Brain microvascular endothelial cell (primary cell): ENCODE results near the gene SLC38A2.
A peak's percentile ranks its signal among the peaks of the same experiment; 100 is the strongest.

ENCODE experiments used
- DNase-seq: peaks from one replicate; pipeline ENCODE4 v3.0.0-alpha.2; 2020
- H3K27ac ChIP-seq: fragments of 250-450 bp; sonication (Bioruptor Pico); 2 replicates; pipeline ENCODE4 v1.5.1; 2020; ENCODE audit warnings: mild to moderate bottlenecking, moderate library complexity
- H3K27me3 ChIP-seq: fragments of 250-450 bp; sonication (Bioruptor Pico); replicated peaks from 2 replicates; pipeline ENCODE4 v1.5.1; 2020; ENCODE audit warnings: mild to moderate bottlenecking
- H3K36me3 ChIP-seq: fragments of 250-450 bp; sonication (Bioruptor Pico); replicated peaks from 2 replicates; pipeline ENCODE4 v1.5.1; 2020; ENCODE audit warnings: mild to moderate bottlenecking
- H3K4me3 ChIP-seq: 2 replicates; pipeline ENCODE4 v1.5.1; 2011; ENCODE audit warnings: low read depth, mild to moderate bottlenecking, control low read depth, low read length, moderate library complexity
- CTCF ChIP-seq: IDR thresholded peaks from 2 replicates; pipeline ENCODE4 v1.5.1; 2011; ENCODE audit warnings: low read depth, mild to moderate bottlenecking, moderate library complexity, low read length, control low read depth, inconsistent platforms; ENCODE audit errors: missing control alignments
- in situ Hi-C: cut with HindIII; loops from 2 replicates; pipeline ENCODE4 v1.10.0; 2017; ENCODE audit warnings: low sequenced_read_pairs, low pct_ligation_motif_present

The SLC38A2 gene

GRCh38 chr12:46371718-46372543 lies 642 bp downstream of the SLC38A2 start:
- no peak for TF ChIP-seq CTCF
- H3K4me3 ChIP-seq = peak overlapping the region; percentile 99
- DNase-seq = peak; percentile 45
- peaks cover 50% of the 10 kb centered on the region for H3K36me3 ChIP-seq
- H3K27ac ChIP-seq = peak overlapping the region; percentile 94
- in situ Hi-C loops = no loop called here
- no peaks in the 10 kb centered on the region for H3K27me3 ChIP-seq

GRCh38 chr12:46370792-46371717 lies 1.5 kb downstream of the SLC38A2 start:
- peak overlapping the region; percentile 99 for H3K4me3 ChIP-seq
- peak overlapping the region; percentile 94 for H3K27ac ChIP-seq
- TF ChIP-seq CTCF = no peak
- H3K27me3 ChIP-seq = no peaks in the 10 kb centered on the region
- H3K36me3 ChIP-seq = peaks cover 59% of the 10 kb centered on the region
- DNase-seq = peak; percentile 75
- in situ Hi-C loops = no loop called here

- peaks cover 66% of the 10 kb centered on the region for H3K36me3 ChIP-seq
- H3K27me3 ChIP-seq = no peaks in the 10 kb centered on the region
- in situ Hi-C loops = no loop called here
- peak overlapping the region; percentile 94 for H3K27ac ChIP-seq
- TF ChIP-seq CTCF = no peak
- DNase-seq = no peak
- peak overlapping the region; percentile 99 for H3K4me3 ChIP-seq
Observed at GRCh38 chr12:46370380-46370734, 2.2 kb downstream of the SLC38A2 start.

GRCh38 chr12:46369474-46370379 lies 2.8 kb downstream of the SLC38A2 start:
- H3K36me3 ChIP-seq = peaks cover 72% of the 10 kb centered on the region

More at GRCh38 chr12:46369474-46370379, 2.8 kb downstream of the SLC38A2 start:
- peak overlapping the region; percentile 99 for H3K4me3 ChIP-seq
- no peak for DNase-seq
- H3K27me3 ChIP-seq = no peaks in the 10 kb centered on the region
- TF ChIP-seq CTCF = no peak
- peak overlapping the region; percentile 94 for H3K27ac ChIP-seq
- in situ Hi-C loops = no loop called here
